HG03439 (cell line): Measurements from ENCODE around the gene CCNB2.
"Not testable (repeated sequence)": the region's sequence is repeated elsewhere in the genome, so short reads cannot be mapped to it uniquely, and the experiment has no call there.

ENCODE experiments used
- ATAC-seq: cut with Tn5 transposase; IDR thresholded peaks from one replicate; pipeline ENCODE4 v1.9.1; 2021; ENCODE audit warnings: mild to moderate bottlenecking, moderate library complexity; ENCODE audit not compliant: unreplicated experiment

Gene CCNB2

DNA sequence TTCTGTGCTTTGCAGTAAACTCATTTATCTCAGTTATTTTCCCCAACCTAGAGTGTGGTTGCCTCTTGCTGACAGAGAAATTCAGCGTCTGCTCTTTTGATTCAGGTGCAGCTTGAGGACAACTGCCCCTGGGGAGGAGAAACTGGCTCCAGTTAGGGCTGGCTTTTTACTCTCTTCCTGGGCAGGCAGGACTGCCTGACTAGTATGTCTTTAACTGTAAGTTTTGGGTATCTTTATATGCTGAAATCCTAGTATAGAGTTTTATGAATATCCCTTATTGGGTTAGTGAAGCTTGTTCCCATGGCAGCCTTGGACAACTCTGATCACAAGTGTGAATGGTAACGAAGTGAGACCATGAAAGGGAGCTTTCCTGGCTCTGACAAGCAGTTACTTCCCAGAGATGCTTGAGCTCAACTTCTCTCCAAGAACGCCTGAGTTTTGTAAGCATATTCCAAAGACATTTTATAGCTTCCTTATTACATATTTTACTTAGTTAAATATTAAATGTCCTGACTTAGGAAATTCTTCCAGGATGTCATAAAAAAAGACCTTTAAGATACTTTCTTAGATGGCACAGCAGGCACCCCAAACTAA lies 27.1 kb downstream of the CCNB2 start:
- ATAC-seq = no peak

DNA sequence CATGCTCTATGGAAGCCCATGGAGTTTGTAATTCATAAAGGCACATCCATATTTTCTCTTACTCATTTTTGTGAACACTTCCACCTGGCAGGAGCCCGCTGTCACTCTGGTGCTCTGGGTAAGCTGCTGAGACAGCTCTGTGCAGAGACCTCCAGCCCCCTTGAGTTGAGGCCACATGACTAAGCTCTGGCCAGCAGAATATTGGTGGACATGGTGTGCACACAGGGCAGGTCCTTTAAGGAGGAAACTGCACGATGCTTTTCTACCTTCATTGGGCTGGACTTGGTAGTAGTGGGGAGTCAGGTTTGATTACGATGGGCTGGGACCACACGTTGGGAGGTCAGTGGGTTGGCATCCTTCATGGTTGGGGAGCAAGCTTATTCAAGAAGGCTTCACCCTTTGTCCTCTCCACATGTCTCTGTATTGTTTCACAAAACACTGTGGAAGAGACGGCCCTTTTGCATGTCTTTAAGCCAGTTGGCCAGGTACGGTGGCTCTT lies 29.0 kb downstream of the CCNB2 start:
- ATAC-seq = no peak

DNA sequence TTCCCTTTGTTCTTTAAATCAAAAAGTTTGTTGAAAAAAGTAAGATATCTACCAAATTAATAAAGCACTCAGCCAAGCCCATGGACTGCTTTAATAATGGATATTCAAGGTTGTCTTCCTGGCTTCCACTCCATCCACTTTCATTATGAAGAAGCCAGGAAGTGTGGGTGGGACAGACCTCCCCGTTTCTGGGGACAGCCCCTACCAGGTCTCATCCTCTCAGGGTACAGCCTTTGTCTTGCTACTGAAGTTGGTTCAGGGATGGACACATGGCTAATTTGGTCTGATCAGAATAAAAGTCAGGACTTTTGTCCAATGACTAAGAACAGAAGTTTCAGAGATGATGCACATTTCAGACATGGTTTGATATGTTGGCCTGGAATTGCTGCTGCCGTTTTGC lies 32.6 kb downstream of the CCNB2 start:
- no peak for ATAC-seq

- ATAC-seq = peak; percentile 71
Observed at GRCh38 chr15:59138243-59138642, 33.3 kb downstream of the CCNB2 start.

DNA sequence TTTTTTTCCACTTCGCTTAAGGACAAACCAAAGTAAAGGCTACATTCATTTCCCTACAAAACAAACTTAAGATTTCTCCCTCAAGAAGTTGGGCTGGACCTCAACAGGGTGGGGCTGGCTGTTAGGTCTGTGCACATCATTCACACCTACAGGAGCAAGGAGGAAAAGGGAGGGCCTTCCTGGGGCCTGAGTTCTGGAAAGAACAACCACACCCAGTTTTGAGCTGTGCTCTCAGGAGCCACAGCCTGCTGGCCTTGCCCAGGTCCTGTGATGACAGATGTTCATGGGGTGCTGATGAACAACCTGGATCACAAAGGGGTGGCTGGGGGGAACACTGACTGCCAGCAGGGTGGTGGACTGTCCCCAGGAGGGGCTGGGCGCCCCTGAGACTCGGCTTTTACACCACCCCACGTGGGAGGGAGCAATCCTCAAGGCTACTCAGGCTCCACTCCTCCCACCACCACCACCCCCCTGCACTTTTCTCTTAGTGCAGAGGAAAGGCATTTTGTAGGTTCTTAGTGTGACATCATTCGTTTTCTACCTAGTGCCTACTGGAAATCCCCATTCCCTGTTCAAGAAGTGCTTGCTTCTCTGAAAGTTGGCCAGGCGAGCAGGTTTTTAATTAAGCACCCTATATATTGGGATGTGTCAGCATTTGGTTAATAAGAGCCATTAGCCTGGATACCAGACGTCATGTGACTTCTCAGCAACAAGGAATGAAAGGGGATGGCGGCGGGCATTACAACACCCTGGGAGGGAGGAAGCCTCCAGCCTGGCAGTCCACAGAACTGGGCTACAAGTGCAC lies 35.7 kb downstream of the CCNB2 start:
- no peak for ATAC-seq

GRCh38 chr15:59143281-59143680 lies 38.3 kb downstream of the CCNB2 start:
- no peak for ATAC-seq

DNA sequence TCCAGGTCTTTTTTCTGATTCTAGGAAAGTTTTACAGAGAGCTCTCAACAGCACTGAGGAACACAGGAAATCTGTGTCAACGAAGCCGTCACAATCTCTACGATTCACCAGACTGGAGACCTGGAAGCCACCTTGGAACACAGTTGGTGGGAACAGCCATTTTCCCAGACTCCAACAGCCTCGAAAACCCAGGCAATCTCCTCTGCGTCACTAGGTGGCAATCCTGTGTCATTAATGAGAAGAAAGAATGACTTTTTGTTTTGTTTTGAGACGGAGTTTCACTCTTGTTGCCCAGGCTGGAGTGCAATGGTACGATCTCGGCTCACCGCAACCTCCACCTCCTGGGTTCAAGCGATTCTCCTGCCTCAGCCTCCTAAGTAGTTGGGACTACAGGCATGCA lies 39.6 kb downstream of the CCNB2 start:
- ATAC-seq = not testable (repeated sequence)

DNA sequence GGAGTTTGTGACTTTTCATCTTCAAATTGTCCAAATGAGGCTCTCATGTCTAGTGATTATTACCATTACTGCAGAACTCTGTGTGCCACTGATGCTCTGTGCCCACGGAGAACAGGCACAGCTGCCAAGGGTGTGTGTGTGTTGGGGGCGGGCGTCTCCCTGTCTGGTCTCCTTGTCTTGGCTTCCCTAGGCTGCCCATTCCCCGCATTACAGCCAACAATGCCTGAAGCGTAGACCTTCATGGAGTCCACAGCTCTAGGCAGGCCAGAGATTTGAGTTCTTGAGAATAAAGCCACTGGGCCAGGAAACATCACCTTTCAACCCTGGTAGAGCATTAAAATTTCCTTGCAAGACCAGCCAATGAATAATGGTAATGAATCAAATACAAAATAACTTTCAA lies 42.7 kb downstream of the CCNB2 start:
- no peak for ATAC-seq

- ATAC-seq = no peak
Observed at GRCh38 chr15:59148153-59148833, 43.3 kb downstream of the CCNB2 start.

GRCh38 chr15:59150185-59150584 lies 45.2 kb downstream of the CCNB2 start:
- ATAC-seq = no peak

DNA sequence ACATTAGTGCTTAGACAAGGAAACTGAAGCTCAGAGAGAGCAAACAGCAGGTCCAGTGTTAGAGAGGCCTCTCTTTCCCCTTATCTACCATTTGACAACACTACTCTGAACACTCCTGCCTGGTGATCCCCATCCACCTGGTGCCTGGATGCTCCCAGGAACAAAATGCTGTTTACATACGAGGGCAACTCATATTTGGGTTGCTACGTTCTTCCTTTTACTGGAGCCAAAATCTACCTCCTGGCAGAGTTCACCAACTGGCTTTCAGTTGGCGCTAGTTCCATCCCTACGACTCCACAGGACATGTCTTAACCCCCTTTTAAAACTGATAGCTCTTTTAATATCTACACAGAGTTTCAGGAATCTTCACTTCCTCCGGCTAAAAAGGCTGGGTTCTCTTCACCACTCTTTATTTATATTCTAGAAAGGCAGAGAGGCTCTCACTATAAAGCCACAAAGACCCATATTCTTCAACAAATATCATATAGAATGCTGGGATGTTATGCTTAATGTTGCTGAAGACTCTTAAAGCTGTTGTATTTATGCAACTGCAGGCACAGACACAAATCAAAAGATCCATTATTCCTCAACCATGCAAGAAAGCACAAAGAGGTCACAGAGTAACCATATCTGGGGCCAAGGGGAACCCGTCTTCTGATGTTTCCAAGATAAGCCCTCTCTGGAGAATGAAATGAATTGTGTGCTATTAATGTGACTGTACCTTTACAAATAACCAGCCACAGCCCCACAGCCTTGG lies 47.9 kb downstream of the CCNB2 start:
- ATAC-seq = no peak

- ATAC-seq = no peak
Observed at GRCh38 chr15:59153466-59153865, 48.5 kb downstream of the CCNB2 start.

GRCh38 chr15:59154243-59154642 lies 49.3 kb downstream of the CCNB2 start:
- no peak for ATAC-seq

GRCh38 chr15:59155431-59155830 lies 50.5 kb downstream of the CCNB2 start:
- no peak for ATAC-seq

DNA sequence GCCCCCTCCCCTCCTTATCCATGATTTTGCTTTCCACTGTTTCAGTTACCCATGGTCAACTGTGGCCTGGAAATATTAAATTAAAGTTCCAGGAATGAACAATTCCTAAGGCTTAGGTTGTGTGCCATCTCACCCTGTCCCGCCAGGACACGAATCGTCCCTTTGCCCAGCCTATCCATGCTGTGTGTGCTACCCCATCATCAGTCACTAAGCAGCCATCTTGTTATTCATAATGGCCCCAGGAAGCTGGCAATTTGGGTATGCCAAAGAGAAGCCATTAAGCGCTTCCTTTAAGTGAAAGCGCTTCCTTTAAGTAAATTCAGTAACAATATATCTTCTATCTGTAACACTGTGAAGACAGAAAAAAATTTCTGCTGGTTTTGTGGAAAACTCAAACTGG lies 52.5 kb downstream of the CCNB2 start:
- ATAC-seq = no peak

DNA sequence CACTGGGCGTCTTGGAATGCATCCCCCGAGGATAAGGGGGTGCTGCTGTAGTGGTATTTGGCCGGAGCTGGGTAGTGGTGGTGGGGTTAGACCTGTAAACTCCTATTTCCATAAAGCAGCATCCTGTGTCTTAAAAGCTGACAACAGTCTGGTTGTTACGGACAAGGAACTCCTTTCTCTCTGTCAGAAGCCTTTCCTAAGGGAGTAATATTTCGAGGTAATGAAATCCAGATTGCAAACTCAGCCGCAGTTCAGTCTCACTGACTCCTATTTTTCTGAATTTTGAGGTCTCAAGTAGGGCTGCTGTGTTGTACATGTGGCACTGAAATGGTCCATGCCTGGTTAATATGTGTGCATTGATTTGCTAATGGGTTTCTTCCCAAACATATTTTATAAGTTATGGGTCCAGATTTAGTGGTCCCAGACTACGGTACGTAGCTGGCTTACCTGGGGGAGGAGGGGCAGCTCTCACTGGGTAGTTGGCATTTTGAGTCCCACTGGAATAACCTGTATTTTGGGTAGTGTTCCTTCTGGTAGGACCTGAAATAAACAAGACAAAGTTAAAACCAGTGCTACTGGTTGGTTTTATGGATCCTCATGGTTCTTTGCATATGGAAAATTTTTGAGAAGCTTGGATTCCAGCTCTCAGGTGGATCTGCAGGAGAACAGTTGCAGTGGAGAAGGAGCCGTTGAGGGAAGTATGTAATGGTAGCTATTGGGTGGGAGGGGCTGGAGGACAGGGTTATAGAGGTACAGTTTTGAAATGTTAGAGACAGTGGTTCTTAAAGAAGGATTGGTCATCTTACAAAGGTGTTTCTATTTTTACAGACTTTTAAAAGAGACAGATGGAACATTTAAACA lies 53.1 kb downstream of the CCNB2 start:
- no peak for ATAC-seq

- ATAC-seq = no peak
Observed at GRCh38 chr15:59158701-59159034, 53.7 kb downstream of the CCNB2 start.

GRCh38 chr15:59159210-59159609 lies 54.3 kb downstream of the CCNB2 start:
- no peak for ATAC-seq

- no peak for ATAC-seq
Observed at GRCh38 chr15:59160880-59161593, 56.1 kb downstream of the CCNB2 start.

GRCh38 chr15:59162080-59162479 lies 57.1 kb downstream of the CCNB2 start:
- ATAC-seq = not testable (repeated sequence)
